GM10266 (cell line): ENCODE data around the gene TTC24.

Experiments used
- DNase-seq: peaks from one replicate; pipeline ENCODE4 v3.0.0; 2012; ENCODE audit errors: extremely low spot score
- TF ChIP-seq, protein P1 (sequence below): IDR thresholded peaks from 2 replicates; pipeline ENCODE4 v1.5.1; 2012; ENCODE audit warnings: mild to moderate bottlenecking, low read depth; ENCODE audit not compliant: control insufficient read depth, insufficient read depth; ENCODE audit errors: missing control alignments

Gene TTC24

DNA sequence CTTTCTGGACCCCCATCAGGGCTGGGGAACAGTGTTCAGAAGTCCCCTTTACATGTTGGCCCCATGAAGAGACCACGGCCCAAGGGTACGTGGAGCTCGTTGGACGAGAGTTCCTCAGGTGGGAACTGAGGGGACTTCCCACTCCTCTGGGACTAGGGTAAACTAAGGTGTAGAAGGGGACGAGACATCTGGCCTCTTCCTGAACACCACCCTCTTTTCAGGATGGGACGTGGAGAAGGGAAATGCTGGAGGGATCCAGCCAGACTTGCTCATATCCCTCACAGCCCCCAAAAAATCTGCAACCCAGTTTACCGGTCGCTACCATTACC is 14.1 kb downstream of the TTC24 start:
- TF ChIP-seq, protein P1, sequence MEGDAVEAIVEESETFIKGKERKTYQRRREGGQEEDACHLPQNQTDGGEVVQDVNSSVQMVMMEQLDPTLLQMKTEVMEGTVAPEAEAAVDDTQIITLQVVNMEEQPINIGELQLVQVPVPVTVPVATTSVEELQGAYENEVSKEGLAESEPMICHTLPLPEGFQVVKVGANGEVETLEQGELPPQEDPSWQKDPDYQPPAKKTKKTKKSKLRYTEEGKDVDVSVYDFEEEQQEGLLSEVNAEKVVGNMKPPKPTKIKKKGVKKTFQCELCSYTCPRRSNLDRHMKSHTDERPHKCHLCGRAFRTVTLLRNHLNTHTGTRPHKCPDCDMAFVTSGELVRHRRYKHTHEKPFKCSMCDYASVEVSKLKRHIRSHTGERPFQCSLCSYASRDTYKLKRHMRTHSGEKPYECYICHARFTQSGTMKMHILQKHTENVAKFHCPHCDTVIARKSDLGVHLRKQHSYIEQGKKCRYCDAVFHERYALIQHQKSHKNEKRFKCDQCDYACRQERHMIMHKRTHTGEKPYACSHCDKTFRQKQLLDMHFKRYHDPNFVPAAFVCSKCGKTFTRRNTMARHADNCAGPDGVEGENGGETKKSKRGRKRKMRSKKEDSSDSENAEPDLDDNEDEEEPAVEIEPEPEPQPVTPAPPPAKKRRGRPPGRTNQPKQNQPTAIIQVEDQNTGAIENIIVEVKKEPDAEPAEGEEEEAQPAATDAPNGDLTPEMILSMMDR: no peak
- DNase-seq: no peak

DNA sequence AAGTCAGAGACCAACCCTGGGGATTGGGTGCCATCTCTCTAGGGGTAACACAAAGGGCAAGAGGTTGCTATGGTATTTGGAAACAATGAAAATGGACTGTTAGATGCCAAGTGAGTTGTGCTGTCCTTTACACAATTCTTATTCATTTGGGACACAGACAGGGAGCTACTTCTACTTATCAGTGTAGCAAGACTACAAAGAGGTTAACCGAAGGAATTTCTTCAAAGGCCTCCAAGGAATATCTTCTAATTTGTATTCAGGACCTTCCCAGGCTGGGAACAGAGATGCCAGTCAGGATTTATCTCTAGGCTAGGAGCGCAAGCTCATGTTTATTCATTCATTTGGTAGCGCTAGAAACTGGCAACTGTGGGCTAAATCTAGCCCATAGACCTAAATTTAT is 14.7 kb downstream of the TTC24 start:
- TF ChIP-seq, protein P1: no peak
- DNase-seq: no peak

DNA sequence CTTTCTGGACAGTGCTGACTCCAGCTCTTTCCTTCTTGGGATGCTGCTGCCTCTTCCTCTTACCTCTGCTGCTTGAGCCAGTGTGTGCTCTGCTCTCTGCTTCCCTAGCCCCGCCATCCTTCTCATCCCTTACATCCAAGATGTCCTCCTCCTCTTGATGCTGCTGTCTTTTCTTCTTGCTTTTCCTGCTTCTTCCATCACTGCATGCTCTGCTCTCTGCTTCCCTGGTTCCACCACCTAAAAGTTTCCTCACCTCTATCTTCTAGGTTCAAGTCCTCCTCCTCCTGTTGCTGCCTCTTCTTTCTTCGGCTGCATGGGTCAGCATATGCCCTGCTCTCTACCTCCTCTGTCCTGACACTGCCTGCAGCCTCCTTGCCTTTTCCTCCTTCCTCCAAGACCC is 15.5 kb downstream of the TTC24 start:
- DNase-seq: no peak

DNA sequence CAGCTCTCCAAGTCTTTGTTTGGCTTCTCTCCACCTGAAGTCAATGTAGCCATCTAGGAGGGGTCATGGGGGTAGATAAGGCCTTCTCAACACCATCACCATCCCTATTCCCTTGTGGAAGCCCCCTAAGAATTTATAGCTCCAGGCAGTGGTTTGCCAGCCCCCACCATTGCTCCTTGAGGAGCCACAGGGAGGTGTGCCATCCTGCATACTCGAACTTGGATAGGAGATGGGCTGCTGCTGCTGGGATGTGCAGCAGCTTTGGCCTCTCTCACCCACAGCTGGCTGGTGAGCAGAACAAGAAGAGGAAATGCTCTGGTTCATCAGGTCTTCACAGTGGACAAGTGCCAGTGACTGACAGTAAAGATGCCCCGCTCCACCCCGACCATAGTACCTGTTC is 16.9 kb downstream of the TTC24 start:
- no peak for DNase-seq
- TF ChIP-seq, protein P1: no peak

More for the DNA sequence above, 15.5 kb downstream of the TTC24 start:
- TF ChIP-seq, protein P1: no peak

DNA sequence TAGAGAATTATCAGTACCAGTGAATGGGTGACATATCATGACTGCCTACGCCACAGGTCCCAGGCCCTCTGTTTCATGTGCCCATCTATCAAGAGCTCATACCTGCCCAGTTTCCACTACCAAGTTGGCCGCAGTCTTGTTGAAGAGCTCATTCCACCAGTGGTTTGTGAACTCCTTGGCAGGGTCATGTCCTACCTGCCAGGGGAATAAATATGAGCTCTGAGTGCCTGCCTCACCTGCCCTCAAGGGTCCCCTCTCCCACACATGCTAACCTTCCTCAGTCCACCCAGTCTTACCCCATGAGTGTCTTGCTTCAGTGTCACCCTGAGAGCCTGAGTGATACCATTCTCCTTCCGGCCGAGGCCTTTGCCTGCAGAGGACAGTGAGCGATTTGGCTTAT is 18.6 kb downstream of the TTC24 start:
- TF ChIP-seq, protein P1: no peak
- DNase-seq: no peak

DNA sequence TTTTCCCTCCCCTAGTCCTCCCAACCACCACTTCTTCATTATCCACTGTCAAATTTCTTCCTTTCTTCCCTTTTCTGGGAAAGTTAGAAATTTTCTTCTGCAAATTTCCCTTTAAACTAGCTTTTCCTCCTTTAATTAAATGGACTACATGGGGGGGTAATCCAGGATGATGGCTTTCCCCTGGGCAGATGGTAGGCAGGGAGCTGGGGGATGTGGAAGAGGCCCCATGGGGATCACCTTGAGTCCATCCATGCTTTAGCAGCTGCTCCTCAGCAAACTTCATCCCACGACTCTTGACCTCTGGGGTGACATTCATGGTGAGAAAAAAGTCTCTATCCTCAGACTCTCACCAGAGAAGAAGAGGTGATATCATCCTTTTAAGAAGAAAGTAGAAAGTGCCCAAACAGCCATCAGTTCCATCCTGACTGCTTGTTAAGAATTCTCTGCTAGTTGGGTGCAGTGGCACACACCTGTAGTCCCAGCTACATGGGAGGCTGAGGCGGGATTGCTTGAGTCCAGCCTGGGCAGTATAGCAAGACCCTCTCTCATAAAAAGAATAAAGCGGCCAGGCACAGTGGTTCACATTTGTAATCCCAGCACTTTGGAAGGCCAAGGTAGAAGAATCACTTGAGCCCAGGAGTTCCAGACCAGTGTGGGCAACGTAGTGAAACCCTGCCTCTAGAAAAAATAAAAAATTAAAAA is 19.4 kb downstream of the TTC24 start:
- no peak for DNase-seq
- TF ChIP-seq, protein P1: no peak

DNA sequence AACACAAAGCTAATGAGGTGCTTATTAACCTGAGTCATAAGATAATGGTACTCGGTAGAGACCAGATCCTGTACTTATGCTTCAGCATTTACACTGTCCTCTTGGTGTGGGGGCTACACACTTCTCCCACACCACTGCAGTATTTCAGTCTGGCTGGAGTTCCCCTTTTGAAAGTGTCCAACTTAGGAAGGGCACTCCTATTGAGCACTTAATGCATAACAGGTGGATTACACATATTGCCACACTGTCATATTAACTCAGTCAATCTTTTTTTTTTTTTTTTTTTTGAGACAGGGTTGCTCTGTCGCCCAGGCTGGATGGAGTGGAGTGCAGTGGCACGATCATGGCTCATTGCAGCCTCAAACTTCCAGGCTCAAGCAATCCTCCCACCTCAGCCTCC is 20.3 kb downstream of the TTC24 start:
- DNase-seq: no peak
- TF ChIP-seq, protein P1: no peak
